Measurements from ENCODE around the gene PCP2.

The PCP2 gene

GRCh38 chr19:7633698-7634097 is at the start of gene PCP2:
Gene PCP2, minus strand, starts transcription at chr19:7633719. Its CDS starts 262 bp downstream, at chr19:7633457.
- H3K4me3 ChIP-seq (replicated peaks; ENCODE audit: low read depth, low read length) = no peak within 1 kb of the TSS
- TF ChIP-seq CTCF (IDR thresholded peaks at IDR 0.05; ENCODE audit: insufficient read depth, low read length, poor library complexity, severe bottlenecking) = no peak
- peaks cover 1% of the 10 kb centered on the region; the same call in 1 of the 2 replicates for H3K36me3 ChIP-seq (ENCODE audit: control insufficient read depth, insufficient read depth, low read length)
- no peak for DNase-seq (ENCODE audit: extremely low read depth, insufficient read length)
- H3K27me3 ChIP-seq (replicated peaks; ENCODE audit: control insufficient read depth, insufficient read depth, low read length) = no peaks in the 10 kb centered on the region

- H3K36me3 ChIP-seq (ENCODE audit: control insufficient read depth, insufficient read depth, low read length) = peaks cover 8% of the 10 kb centered on the region
- no peaks in the 10 kb centered on the region for H3K27me3 ChIP-seq (replicated peaks; ENCODE audit: control insufficient read depth, insufficient read depth, low read length)
- TF ChIP-seq CTCF (IDR thresholded peaks at IDR 0.05; ENCODE audit: insufficient read depth, low read length, poor library complexity, severe bottlenecking) = no peak
- DNase-seq (ENCODE audit: extremely low read depth, insufficient read length) = no peak
- H3K4me3 ChIP-seq (replicated peaks; ENCODE audit: low read depth, low read length) = peak overlapping the region; percentile 94
Observed at GRCh38 chr19:7682175-7682855, 48.8 kb upstream of the PCP2 start.

- Histone ChIP-seq H3K27me3 (replicated peaks; ENCODE audit: control insufficient read depth, insufficient read depth, low read length) (no peaks in the 10 kb centered on the region), H3K36me3 (ENCODE audit: control insufficient read depth, insufficient read depth, low read length) (peaks cover 8% of the 10 kb centered on the region), H3K4me3 (replicated peaks; ENCODE audit: low read depth, low read length) (peak overlapping the region; percentile 94)
- TF ChIP-seq CTCF (IDR thresholded peaks at IDR 0.05; ENCODE audit: insufficient read depth, low read length, poor library complexity, severe bottlenecking) = peak; percentile 75
- peak; percentile 76 for DNase-seq (ENCODE audit: extremely low read depth, insufficient read length)
Observed at GRCh38 chr19:7681340-7682174, 48.0 kb upstream of the PCP2 start.

- no peaks in the 10 kb centered on the region for H3K27me3 ChIP-seq (replicated peaks; ENCODE audit: control insufficient read depth, insufficient read depth, low read length)
- peak within 1 kb of the TSS; percentile 94 for H3K4me3 ChIP-seq (replicated peaks; ENCODE audit: low read depth, low read length)
- TF ChIP-seq CTCF (IDR thresholded peaks at IDR 0.05; ENCODE audit: insufficient read depth, low read length, poor library complexity, severe bottlenecking) = peak; percentile 33
- H3K36me3 ChIP-seq (ENCODE audit: control insufficient read depth, insufficient read depth, low read length) = peaks cover 8% of the 10 kb centered on the region
- DNase-seq (ENCODE audit: extremely low read depth, insufficient read length) = peak; percentile 87
Observed at GRCh38 chr19:7680606-7681339, 47.3 kb upstream of the PCP2 start, which contains the start of gene TRAPPC5. Gene TRAPPC5, plus strand, starts transcription at chr19:7680833. Its CDS starts 1,421 bp downstream, at chr19:7682254.

GRCh38 chr19:7679771-7680605 is 46.5 kb upstream of the PCP2 start:
- TF ChIP-seq CTCF (IDR thresholded peaks at IDR 0.05; ENCODE audit: insufficient read depth, low read length, poor library complexity, severe bottlenecking) = no peak

More at GRCh38 chr19:7679771-7680605, 46.5 kb upstream of the PCP2 start:
- no peaks in the 10 kb centered on the region for H3K27me3 ChIP-seq (replicated peaks; ENCODE audit: control insufficient read depth, insufficient read depth, low read length)
- H3K4me3 ChIP-seq (replicated peaks; ENCODE audit: low read depth, low read length) = peak overlapping the region; percentile 94
- H3K36me3 ChIP-seq (ENCODE audit: control insufficient read depth, insufficient read depth, low read length) = peaks cover 8% of the 10 kb centered on the region
- no peak for DNase-seq (ENCODE audit: extremely low read depth, insufficient read length)

Measured in GM06990 (cell line).